Measurements from ENCODE around the gene NME8. TPM values are rescaled to one million over a fixed set of nuclear protein-coding genes. Genes with fewer than 3 reads are reported as not detected.
A peak's percentile ranks its signal among the peaks of the same experiment; 100 is the strongest.

The NME8 gene
- total RNA-seq, 1 donor = not detected

DNA sequence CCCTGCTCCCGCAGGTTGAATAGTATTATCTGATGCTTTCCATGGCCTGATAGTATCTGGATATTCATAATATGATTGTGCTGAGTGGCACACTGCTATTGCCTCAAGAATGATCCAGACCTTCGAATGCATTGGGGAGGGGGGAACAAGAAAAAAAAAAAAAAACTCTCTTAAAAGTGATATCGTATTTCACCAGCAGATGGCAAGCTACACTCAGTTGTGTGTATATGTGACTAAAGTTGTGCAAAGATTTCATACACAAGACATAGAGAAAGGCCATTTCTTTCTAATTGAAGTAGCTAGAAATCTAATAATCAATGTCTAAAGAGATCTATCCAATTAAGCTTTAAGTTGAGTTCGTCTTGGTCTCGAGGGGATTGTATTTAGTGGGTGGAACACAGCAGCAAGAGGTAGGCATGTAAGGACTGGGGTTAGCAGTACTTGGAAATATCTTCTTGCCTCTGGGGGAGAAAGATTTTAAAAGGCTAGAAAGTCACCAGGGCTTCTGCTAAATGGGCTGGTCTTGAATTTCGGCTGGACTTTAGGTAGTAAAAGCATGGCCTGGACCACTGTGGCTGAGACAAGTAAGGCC lies 52.9 kb downstream of the NME8 start:
- H3K4me3 ChIP-seq (ENCODE audit: low read depth, low read length) = no peak overlapping the region
- TF ChIP-seq, protein P1, sequence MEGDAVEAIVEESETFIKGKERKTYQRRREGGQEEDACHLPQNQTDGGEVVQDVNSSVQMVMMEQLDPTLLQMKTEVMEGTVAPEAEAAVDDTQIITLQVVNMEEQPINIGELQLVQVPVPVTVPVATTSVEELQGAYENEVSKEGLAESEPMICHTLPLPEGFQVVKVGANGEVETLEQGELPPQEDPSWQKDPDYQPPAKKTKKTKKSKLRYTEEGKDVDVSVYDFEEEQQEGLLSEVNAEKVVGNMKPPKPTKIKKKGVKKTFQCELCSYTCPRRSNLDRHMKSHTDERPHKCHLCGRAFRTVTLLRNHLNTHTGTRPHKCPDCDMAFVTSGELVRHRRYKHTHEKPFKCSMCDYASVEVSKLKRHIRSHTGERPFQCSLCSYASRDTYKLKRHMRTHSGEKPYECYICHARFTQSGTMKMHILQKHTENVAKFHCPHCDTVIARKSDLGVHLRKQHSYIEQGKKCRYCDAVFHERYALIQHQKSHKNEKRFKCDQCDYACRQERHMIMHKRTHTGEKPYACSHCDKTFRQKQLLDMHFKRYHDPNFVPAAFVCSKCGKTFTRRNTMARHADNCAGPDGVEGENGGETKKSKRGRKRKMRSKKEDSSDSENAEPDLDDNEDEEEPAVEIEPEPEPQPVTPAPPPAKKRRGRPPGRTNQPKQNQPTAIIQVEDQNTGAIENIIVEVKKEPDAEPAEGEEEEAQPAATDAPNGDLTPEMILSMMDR (IDR thresholded peaks at IDR 0.05; ENCODE audit: insufficient read depth, low read depth, low read length) = peak; percentile 49
- peak; percentile 41 for DNase-seq (ENCODE audit: low read depth)

DNA sequence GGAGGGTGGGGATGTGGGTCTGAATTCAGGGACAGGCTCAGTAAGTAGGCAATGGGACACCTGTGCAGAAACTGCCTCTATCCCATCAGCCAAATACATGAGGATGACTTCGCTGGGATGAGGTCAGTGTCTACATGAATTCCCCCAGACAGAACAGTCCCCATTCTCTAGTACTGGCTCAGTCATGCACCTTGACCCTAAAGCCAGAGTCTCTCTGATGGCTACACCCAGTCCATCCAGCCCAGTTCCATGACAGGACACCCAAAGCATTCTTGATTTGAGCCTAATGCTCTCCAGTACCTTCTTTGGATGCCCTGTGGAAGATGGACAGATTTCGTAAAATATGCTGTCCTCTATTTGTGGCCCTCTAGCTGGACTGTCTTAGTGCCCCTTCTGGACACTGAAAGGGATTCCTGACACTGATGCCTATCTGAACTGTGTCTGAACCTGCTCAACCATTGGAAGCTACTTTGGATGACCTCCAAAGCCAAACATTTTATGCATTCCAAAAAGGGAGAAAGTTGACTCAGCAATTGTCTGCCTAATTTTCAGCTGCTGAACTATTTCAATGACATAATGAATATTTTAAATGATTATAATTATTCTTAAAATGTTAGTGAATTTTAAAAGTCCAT lies 53.6 kb downstream of the NME8 start:
- peak; percentile 24 for DNase-seq (ENCODE audit: low read depth)
- no peak overlapping the region for H3K4me3 ChIP-seq (ENCODE audit: low read depth, low read length)
- TF ChIP-seq, protein P1 (IDR thresholded peaks at IDR 0.05; ENCODE audit: insufficient read depth, low read depth, low read length) = no peak

DNA sequence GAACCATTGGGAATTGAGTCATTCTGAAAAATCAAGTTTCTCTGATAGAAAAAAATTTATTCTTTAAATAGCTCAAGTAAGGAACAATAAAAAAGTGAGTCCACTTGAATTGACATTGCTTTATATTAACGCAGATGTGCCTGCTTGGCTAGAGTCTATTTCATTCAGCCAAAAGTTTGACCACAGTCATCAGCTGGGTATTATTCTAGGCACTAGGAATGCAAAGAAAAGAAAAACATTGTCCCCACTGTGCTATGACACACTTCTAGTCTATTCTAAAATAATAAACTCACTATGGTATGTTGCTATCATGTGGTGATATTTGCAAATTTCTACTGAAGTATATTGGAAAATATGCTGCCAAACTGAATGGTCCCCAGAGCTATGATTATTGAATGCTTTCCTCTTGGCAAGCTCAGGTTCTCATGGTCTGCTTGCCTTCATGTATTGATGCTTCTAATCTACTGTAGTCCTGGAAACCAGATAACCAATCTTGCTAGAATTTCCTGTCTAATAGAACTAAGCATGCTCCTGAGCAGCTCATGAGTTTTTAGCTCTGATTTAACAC lies 59.9 kb downstream of the NME8 start:
- TF ChIP-seq, protein P1 (IDR thresholded peaks at IDR 0.05; ENCODE audit: insufficient read depth, low read depth, low read length) = no peak
- H3K4me3 ChIP-seq (ENCODE audit: low read depth, low read length) = no peak overlapping the region
- no peak for DNase-seq (ENCODE audit: low read depth)

DNA sequence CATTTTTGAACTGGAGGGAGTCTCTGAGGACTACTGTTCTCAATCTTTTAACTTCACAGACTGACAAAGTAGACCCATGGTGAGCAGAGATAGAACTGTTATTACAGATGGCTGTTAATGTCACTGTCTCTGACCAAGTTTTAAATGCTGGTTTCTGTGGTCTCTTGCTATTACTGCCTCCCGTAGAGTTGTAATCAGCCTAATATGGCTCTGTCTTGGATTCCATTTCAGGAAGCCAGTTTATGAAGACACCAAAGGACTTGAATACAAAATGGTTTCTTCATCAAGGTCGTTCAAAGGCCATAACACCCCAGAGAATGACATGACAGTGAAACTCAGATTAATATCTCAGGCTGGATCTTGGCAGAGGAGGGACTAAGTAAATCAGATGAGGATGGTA lies 64.4 kb downstream of the NME8 start:
- no peak for DNase-seq (ENCODE audit: low read depth)
- H3K4me3 ChIP-seq (ENCODE audit: low read depth, low read length) = no peak overlapping the region
- TF ChIP-seq, protein P1 (IDR thresholded peaks at IDR 0.05; ENCODE audit: insufficient read depth, low read depth, low read length) = no peak

DNA sequence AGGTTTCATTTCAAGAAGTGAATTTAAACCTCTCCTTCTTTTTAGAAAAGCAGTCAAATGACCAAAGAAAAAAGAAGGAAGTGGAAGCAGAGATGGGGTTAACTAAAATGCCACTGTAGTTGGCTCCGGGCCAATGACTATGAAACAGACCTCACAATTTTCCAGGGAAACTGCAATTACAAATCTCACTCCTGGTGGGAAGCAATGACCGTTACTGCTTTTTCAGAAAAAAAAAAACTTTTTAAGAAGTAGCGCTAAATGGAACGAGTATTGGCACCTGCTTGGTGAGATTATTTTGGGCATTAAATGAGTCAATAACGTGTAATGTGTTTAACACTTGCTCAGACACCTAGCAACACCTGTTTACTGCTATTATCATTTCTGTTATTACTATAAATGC lies 67.0 kb downstream of the NME8 start:
- TF ChIP-seq, protein P1 (IDR thresholded peaks at IDR 0.05; ENCODE audit: insufficient read depth, low read depth, low read length) = no peak
- H3K4me3 ChIP-seq (ENCODE audit: low read depth, low read length) = no peak overlapping the region
- no peak for DNase-seq (ENCODE audit: low read depth)

DNA sequence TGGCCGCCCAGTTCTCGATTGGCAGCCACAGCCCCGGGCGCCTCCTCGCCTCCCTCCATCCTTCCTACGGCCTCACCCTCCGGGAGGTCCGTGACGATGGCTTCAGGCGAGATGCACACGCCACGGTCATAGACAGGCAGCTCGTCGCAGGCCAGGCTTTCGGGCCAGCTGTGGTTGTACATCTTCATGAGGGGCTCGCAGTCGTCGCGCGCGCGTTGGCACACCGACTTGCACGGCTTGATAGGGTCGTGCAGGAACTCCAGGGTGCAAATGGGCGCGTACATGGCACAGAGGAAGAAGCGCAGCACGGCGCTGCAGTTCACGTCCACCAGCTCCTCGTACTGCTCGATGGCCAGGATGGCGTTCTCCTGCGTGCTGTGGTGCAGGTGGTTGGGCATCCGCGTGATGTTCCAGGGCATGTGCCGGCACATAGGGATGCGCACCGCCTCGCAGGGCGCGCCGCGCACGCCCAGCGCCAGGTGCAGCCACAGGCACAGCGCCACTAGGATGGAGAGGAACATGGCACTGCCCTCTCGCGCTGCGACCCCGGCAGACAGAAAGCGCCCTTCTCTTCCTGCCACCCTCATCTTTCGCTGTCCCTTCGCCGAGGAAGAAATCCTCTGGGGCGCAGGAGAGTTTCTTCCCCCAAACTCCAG lies 67.7 kb downstream of the NME8 start:
- peak overlapping the region; percentile 23 for H3K4me3 ChIP-seq (ENCODE audit: low read depth, low read length)
- TF ChIP-seq, protein P1 (IDR thresholded peaks at IDR 0.05; ENCODE audit: insufficient read depth, low read depth, low read length) = no peak
- no peak for DNase-seq (ENCODE audit: low read depth)

All from fibroblast of villous mesenchyme (primary cell).